GM19397 (cell line): Measurements from ENCODE around the gene EVX2.

Experiments used
- ATAC-seq: cut with Tn5 transposase; IDR thresholded peaks from one replicate; pipeline ENCODE4 v1.9.1; 2021; ENCODE audit warnings: mild to moderate bottlenecking, moderate library complexity; ENCODE audit not compliant: unreplicated experiment

The EVX2 gene

GRCh38 chr2:176067589-176068418 lies 16.0 kb downstream of the EVX2 start:
- no peak for ATAC-seq

- ATAC-seq, result no peak
Observed at GRCh38 chr2:176066645-176067588, 16.8 kb downstream of the EVX2 start.

- no peak for ATAC-seq
Observed at GRCh38 chr2:176063958-176064357, 19.8 kb downstream of the EVX2 start.

GRCh38 chr2:176056406-176056805 lies 27.4 kb downstream of the EVX2 start:
- ATAC-seq, result no peak

GRCh38 chr2:176039375-176039774 lies 44.4 kb downstream of the EVX2 start:
- no peak for ATAC-seq

GRCh38 chr2:176038694-176039093 lies 45.1 kb downstream of the EVX2 start:
- no peak for ATAC-seq

- no peak for ATAC-seq
Observed at GRCh38 chr2:176035013-176035691, 48.6 kb downstream of the EVX2 start.

- ATAC-seq, result no peak
Observed at GRCh38 chr2:176027806-176028205, 56.0 kb downstream of the EVX2 start.
